ENCODE data around the gene C1orf94.

GRCh38 chr1:34166625-34167361 lies 9.9 kb upstream of the C1orf94 start:
- TF ChIP-seq CTCF (IDR thresholded peaks at IDR 0.05; ENCODE audit: borderline replicate concordance, extremely low read depth, low read length, poor library complexity, severe bottlenecking) (no peak), EZH2 (IDR thresholded peaks at IDR 0.05; ENCODE audit: borderline replicate concordance, low read depth, low read length, severe bottlenecking) (no peak)
